ENCODE data around the gene BCAT1.
"Not testable (repeated sequence)": the region's sequence is repeated elsewhere in the genome, so short reads cannot be mapped to it uniquely, and the experiment has no call there.

The BCAT1 gene

DNA sequence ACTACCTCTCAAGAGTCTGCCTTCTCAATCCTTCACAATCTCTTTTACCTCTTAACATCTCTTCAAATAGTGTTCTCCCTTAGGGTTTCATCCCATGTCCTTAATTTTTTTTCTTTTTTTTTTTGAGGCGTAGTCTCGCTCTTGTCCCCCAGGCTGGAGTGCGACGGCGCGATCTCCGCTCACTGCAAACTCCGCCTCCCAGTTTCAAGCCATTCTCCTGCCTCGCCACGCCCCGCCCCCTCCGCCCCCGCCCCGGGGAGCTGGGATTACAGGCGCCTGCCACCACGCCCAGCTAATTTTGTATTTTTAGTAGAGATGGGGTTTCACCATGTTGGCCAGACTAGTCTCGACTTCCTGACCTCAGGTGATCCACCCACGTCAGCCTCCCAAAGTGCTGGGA lies 7.0 kb upstream of the BCAT1 start:
- no peak for DNase-seq

DNA sequence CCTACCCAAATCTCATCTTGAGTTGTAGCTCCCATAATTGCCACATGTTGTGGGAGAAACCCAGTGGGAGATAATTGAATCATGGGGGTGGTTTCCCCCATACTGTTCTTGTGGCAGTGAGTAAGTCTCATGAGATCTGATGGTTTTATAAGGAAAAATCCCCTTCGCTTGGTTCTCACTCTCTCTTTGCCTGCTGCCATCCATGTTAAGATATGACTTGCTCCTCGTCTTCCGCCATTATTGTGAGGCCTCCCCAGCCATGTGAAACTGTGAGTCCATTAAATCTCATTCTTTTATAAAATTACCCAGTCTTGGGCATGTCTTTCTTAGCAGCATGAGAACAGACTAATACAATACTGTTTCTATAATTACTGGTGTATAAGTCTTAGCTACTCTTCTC lies 6.5 kb upstream of the BCAT1 start:
- no peak for DNase-seq

DNA sequence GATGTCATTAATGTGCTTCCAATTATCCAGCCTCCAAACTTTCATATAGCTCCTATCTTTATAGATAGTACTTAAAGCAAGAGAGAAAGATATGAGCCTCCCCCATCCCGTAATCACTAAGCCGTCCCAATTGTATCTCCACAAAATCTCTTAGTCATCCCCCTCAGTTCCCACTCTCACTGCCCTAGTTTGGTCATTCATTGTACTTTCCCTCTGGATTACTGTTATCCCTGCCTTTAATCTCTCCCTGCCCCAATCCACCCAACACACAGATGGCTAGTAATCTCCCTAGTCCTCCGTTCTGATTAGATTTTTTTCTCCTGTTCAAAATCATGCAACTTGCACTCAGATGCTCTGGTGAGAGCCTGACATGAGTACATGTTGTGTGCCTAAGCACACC lies 5.4 kb upstream of the BCAT1 start:
- no peak for DNase-seq

DNA sequence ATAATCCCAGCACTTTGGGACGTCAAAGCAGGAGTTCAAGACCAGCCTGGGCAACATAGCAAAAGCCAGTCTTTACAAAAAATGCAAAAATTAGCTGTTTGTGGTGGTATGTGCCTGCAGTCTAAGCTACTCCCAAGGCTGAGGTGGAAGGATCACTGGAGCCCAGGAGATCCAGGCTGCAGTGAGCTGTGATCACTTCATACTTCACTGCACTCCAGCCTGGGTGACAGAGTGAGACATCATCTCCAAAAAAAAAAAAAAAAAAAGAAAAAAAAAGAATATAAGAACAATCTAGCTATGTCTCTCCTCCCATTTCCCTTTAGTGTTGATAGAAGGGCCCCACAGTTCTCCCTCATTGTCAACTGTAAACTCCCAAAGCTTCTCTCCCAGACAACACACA lies 3.5 kb upstream of the BCAT1 start:
- DNase-seq: no peak

DNA sequence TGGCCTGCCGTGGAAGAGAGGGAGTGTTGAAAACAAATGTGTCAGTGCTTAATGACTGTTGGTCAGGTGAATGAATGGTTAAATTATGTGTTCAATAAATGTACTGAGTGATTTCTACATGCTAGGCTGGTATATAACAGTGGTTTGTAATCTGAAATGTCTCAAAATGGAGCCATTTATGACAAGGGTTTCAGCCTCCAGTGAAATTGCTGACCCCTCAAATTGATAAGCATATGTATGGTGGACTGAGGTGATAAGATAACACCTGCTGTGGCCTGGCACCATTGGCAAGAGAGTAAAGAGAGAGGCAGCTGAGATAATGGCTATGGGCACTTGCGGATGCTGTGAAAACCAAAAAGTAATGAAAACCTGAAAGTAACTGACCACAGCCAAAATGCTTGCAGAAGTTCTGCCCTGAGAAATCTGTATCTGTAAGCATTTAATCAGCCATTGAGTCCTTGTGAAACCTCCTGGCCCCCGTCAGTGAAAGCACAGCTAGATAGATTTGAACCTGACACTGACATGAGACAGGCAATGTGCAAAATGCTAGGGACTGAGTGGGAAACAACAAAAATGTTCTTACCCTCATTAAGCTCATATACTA lies 1.4 kb upstream of the BCAT1 start:
- no peak for DNase-seq

DNA sequence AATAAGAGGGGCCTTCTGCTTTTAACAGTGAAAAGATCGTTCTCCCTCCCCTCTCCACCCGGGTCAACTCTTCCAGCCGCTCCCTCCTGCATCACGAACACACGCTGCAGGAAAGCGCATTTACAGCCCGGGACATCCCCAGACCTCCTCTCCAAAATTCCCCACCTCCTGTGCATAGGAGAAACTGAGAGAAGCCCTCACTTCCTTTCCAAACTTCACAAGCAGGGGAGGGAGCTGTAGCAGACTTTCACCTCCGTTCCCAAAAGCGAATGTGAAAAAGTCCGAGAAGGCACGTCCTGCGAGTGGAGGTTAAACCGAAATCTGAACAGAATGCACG lies 513 bp downstream of the BCAT1 start:
- peak; percentile 69 for DNase-seq

DNA sequence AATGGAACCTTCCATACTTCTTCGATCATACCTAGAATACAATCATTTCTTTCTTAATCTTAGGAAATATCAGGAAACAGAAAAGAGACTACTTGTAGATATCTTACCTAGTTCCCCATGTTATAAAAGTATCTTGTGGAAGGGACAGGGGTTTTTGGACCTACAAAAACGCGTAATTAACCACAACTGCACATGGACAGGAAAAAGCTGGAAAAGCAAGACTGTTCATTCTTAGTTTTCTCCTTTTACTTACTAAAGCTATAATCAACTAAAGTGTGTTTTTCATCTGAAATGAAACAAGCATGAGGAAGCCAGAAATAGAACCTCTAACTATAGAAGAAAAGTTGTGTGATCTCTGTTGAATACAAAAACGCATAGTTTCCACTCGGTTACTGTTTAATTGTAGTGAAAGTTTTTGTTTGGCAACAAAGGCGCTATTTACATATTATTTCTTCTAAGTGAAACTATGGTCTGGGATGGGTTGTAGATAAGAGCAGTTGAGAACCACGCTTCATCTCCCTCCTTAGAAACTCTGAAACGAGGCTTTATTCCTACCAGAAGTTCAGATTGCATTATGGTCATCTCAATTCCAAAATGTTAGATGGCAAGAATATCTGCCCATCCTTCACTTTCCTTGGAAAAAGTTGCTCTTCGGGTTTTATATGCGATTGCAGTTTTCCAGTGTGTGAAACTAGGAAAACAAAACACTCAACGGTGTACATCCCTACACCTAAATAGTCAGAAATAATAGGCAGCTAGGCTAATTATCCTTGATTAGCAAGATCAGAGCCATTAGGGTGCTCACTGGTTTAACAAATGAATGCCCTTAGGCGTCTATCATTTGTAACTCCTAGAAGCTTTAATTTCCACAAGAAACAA lies 1.1 kb downstream of the BCAT1 start:
- no peak for DNase-seq

DNA sequence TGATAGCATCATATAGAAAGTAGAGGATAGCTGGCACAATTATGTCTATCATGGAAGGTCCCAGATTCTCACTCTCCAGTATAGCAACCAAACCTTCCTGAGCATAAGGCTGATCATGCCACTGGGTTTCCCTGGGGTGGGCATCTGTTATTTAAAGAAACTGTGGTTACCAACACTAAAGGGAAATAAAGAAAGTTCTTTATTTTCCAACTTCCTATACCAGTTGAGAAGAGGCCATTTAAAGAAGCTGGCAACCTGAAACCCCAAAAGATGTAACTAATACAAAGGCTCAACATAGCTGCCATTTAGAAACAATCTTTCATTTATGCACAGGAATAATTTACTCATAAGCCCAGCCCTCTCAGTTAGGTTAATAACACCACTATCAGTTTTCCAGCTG lies 3.1 kb downstream of the BCAT1 start:
- no peak for DNase-seq

DNA sequence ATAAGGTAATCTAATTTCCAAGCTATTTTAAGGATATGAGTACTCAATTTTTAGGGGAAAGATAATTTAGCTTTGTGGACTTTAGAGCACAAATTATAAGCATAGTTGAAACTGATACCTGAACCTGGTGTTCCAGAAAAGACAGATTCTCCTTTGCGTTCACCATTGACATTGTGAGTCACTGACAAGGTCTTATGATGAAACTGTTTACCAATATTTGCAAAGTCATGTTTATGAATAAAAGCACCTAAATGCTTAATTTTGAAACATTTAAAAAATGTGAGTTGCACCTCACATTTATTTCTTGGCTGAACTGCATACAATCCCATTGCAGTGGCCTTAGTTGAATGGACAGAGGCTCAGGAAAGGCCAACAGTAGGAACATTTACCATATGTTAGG lies 3.9 kb downstream of the BCAT1 start:
- DNase-seq: no peak

DNA sequence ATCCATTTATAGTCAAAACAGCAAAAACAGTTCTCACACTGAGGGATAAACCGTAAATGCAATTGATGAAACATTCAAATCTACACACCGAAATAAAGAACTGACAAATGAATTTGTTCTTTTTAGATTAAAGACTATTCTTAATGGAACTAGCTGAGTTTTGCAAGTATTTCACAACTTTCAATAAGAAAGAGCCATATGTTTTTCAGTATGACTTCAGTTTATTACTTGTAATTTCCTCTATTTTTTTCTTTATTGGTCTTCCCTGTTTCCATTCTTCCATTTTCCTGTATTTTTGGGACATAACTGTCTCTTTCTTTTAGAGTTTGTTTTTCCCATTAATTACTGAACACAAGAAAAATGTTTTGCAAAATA lies 4.3 kb downstream of the BCAT1 start:
- DNase-seq: no peak

DNA sequence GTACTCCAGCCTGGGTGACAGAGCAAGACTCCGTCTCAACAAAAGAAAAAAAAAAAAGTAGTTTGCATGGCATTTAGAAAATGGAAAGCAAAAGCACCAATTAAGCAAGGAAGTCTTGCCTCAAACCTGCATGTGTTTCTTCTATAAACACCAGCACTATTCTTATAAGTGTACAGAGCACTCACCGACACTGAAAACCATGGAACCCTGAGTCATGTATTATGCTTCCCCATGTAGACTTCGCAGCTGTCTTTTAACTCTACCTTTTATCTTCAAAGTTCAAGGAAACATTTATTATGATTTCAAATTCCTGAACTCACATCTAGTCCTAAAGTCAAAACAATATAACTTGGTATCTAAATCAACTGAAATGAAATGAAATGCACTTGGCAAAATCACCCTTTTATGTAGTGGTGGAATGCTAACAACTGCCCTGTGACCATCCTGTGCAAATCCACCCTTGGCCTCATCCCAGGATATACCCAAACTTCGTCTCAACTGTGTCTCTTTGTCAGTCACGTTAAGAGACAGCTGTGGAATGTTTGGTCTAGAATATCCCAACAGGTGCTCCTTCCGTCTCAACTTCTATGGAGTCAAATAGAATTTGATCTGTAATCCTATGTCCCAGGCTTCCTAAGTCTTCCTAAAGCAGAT lies 4.8 kb downstream of the BCAT1 start:
- DNase-seq: peak; percentile 57

DNA sequence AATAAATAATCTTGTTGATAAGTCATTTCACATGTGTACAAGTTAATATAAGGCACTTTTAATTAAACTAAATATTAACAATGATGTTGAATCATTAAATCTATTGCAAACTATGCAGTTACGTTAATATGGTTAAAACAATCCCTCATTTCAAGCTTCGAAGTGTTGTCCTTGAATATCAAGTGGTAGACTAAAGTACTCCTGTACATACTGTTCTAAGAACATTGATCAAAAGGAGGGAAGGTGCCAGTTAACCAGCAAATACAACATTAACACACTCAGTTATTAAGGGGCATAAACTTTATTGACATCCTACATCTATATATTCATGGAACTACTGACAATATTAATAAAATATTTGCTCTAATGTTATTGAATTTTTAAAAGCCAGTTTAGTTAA lies 8.7 kb downstream of the BCAT1 start:
- no peak for DNase-seq

DNA sequence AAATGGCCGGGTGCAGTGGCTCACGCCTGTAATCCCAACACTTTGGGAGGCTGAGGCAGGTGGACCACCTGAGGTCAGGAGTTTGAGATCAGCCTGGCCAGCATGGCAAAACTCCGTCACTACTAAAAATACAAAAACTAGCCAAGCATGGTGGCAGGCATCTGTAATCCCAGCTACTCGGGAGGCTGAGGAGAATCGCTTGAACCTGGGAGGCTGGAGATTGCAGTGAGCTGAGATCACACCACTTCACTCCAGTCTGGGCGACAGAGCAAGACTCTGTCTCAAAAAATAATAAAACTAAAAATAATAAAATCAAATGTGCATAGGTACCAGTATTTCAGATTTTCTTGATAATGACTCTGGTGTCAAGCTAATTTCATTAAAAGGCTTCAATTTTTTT lies 9.3 kb downstream of the BCAT1 start:
- DNase-seq: not testable (repeated sequence)

DNA sequence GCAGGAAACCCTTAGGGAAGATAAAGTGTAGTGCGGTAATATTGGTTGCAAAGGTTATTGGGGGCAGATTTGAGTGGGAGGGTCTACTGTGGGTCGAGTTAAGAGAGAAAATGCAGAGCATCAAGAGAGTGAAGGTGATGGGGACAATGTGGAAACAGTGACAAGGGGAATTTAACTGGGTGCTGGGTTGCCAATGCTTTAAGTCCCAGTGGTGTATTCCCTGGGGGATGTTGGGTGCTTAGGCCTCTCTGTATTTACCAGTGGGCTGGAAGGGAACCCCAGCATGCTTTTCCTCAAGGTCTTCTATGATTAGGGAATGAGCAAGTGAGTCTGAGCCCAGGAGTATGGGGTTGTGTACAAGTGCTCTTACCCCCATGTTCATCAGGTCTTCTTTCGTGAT lies 10.6 kb downstream of the BCAT1 start:
- DNase-seq: no peak

DNA sequence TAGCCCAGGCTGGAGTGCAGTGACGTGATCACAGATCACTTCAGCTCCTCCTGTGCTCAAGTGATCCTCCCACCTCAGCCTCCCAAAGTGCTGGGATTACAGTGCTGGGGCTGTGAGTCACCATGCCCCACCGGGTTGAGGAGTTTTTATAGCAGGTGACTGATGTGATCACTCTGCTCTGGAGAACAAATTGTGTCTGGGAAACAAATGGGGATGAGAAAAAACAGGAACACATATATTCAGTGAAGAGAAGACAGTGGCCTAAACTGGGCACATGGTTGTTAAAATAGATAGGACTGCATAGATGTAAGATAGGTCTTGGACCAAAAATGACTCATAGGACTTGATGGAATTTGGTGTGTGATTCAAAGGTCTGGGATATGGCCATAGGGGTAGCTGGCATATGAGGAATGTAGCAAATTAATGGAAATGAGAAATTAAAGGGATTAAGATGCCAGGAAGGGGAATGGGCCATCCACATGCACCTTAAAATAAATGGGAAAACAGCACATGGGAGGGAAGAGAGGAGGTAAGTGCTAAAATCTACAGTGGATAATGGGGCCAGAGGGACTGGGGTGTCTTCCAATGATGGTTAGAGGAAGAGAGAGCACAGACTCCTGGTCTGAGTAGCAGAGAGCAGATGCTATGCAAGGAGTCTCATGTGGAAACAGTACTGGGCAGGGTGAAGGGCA lies 11.2 kb downstream of the BCAT1 start:
- DNase-seq: no peak

DNA sequence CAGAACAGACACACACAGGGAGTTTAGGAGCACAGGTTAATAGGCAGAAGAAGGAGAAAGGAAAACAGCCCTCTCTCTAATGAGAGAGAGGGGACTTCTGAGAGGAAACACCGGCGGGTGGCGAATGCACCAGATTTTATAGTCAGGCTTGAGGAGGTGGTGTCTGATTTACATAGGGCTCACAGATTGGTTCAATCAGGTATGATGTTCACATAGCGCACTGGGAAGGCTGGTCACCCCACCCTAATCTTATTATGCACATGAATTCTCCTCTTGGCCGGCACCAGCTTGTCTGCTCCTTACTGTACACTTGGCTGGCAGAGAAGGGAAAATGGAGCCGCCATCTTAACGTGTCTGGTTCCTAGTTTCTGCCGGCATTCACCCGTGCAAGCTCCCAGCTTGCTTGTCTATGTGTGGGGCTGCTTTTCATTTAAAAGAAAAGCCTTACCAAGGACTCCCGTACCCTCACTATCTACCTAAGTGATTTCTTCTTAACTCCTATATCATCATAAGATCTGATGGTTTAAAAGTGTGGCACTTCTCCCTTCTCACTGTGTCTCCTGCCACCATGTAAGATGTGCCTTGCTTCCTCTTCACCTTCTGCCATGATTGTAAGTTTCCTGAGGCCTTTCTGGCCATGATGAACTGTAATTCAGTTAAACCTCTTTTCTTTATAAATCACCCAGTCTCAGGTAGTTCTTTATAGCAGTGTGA lies 15.1 kb downstream of the BCAT1 start:
- no peak for DNase-seq

DNA sequence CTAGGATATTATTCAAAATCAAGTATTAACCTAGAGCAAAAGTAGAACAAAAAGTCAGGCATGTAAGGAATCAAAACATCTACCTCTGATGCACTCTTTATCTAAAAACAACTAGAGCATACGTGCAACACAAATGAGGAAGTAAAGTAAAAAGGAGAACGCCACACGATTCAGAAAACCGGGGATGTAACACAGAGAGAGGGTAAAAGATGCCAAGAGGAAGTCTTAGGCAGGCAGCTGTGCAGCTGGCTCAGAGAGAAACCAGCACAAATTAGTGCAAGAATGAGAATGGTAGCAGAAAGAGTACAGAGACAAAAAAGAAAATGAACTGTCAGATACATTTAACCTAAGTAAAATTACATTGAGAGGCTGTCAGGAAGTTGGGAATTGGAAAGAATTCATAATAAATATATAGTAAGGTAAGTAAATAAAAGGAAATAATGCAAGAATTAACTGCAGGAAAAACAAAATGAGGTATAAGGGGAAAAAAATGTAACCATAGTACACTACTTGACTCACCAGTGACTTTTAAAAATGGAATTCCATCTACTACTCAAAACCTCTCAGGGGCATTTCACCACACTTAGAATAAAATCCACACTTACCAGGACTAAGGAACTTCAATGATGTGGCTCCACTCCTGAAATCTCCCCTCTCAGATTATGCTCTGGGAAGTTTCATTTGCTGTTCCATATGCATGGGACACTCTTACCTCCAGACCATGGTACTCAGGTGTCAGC lies 17.1 kb downstream of the BCAT1 start:
- DNase-seq: no peak

DNA sequence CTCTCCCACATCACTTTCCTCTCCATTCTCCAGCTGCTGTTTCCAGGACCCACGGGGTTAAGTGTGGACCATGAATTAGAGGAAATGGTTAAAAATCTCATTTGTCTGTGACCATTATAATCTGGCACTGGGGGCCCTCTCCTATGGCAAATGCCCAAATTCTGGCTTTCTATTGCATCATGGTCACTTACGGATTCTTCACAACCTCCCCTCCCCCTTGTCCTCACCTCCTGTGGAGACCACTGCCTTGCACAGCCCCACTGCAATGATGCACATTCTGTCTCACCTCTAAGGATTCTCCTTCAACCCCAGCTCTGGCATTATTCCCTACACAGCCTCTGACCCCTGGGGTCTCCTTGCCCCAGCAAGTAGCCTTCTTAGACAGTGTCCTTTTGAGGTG lies 18.9 kb downstream of the BCAT1 start:
- no peak for DNase-seq

DNA sequence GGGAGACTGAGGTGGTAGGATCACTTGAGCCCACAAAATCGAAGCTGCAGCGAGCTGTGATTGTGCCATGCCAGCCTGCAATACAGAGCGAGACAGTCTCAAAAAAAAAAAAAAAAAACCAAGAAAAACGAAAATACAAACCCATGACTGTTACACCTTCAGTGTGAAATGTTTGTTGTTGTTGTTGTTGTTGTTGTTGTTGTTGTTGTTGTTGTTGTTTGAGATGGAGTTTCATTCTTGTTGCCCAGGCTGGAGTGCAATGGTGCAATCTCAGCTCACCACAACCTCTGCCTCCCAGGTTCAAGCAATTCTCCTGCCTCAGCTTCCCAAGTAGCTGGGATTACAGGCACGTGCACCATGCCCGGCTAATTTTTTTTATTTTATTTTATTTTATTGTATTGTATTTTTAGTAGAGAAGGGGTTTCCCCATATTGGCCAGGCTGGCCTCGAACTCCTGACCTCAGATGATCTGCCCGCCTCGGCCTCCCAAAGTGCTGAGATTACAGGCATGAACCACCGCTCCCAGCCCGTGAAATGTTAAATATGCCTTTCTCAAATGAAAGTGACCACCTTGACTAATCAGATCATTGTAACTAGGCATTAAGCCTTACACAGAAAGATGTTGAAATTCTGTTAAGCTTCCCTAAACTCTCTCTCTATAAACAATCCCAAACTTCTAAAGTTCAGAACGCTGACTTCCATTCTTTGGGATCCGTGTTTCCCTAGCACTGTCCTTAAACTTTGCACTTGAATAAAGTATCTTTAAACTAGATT lies 20.2 kb downstream of the BCAT1 start:
- DNase-seq: not testable (repeated sequence)

DNA sequence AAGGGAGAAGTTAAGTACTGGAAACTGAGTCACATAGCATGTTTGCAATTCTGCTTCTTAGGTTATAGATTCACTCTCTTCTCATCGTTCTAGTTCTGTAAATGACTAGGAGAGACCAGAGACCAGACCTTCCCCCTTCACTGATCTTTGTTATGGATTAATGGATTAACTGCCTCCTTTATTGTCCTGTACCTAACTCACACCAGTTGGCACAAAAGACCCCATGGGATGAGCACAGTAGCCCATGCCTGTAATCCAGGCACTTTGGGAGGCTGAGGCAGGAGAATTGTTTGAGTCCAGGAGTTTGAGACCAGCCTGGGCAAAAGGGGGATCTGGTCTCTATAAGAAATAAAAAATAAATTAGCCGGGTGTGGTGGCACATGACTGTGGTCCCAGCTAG lies 20.8 kb downstream of the BCAT1 start:
- no peak for DNase-seq

DNA sequence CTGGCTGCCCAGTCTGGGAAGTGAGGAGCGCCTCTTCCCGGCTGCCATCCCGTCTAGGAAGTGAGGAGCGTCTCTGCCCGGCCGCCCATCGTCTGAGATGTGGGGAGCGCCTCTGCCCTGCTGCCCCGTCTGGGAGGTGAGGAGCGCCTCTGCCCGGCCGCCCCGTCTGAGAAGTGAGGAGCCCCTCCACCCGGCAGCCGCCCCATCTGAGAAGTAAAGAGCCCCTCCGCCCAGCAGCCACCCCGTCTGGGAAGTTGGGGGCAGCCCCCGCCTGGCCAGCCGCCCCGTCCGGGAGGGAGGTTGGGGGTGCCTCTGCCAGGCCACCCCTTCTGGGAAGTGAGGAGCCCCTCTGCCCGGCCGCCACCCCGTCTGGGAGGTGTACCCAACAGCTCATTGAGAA lies 22.8 kb downstream of the BCAT1 start:
- DNase-seq: not testable (repeated sequence)

DNA sequence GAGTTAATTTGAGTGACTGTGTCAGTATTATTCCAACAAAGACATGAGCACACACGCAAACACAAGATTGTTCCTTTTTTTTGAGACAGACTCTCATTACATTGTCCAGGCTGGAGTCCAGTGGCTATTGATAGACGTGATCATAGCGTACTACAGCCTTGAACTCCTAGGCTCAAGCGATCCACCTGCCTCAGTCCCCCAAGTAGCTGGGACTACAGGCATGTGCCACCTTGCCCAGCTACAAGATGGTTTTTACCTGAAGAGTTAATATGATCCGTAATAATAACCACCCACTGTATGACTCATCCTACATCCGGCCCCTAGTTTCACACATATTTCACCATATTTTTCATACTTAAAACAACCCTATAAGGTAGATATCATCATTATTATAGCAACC lies 26.8 kb downstream of the BCAT1 start:
- no peak for DNase-seq
